Activated CD8-positive, alpha-beta T cell treated with anti-CD3 and anti-CD28 coated beads for 36 hours (primary cell): ENCODE results near the gene NKAIN2. TPM values are rescaled to one million over a fixed set of nuclear protein-coding genes. Genes with fewer than 3 reads are reported as not detected.

Experiments
- ATAC-seq: fragments of 200-7000 bp; cut with Tn5 transposase; one replicate; pipeline ENCODE4 v1.10.0; 2021; ENCODE audit warnings: mild to moderate bottlenecking, moderate library complexity
- CTCF ChIA-PET: fragments of 350-600 bp; sonication (Branson Sonifier 250); formaldehyde crosslinking; loops from one replicate; lab custom pipeline; 2021; ENCODE audit warnings: antibody characterized with exemption; lab: Charles Lee
- POLR2A ChIA-PET: fragments of 350-600 bp; sonication (Branson Sonifier 250); formaldehyde crosslinking; loops from one replicate; lab custom pipeline; 2021; ENCODE audit warnings: antibody characterized with exemption; lab: Charles Lee
- DNase-seq: peaks from one replicate; pipeline ENCODE4 v3.0.0-alpha.2; 2020
- H3K27ac Mint-ChIP-seq: one replicate; pipeline ENCODE4 v1.8.0; 2021; ENCODE audit warnings: mild to moderate bottlenecking, mixed read lengths
- H3K27me3 Mint-ChIP-seq: one replicate; pipeline ENCODE4 v1.8.0; 2021; ENCODE audit warnings: mixed read lengths
- H3K36me3 Mint-ChIP-seq: one replicate; pipeline ENCODE4 v1.8.0; 2021; ENCODE audit warnings: low read depth, mixed read lengths
- H3K4me1 Mint-ChIP-seq: one replicate; pipeline ENCODE4 v1.8.0; 2021; ENCODE audit warnings: low read depth, mixed read lengths
- H3K4me3 Mint-ChIP-seq: one replicate; pipeline ENCODE4 v1.8.0; 2021; ENCODE audit warnings: mild to moderate bottlenecking, moderate library complexity, mixed read lengths
- H3K9me3 Mint-ChIP-seq: one replicate; pipeline ENCODE4 v1.8.0; 2021; ENCODE audit warnings: mixed read lengths
- CTCF ChIP-seq: fragments of 200-600 bp; IDR thresholded peaks from one replicate; pipeline ENCODE4 v1.8.0; 2022; ENCODE audit warnings: antibody characterized with exemption, mild to moderate bottlenecking
- intact Hi-C: fragments of 100-400 bp; cut with micrococcal nuclease; formaldehyde crosslinking; loops from one replicate; pipeline ENCODE4 v1.10.0; 2022
- total RNA-seq, 2 experiments: library from RNA; stranded (reverse); gene quantifications; one replicate each; pipeline ENCODE4 v1.2.3, GENCODE V29; 2021

Gene NKAIN2
- total RNA-seq, 2 experiments from 2014 or later: not detected

- Mint-ChIP-seq H3K4me1 (no peaks in the 10 kb centered on the region), H3K36me3 (no peaks in the 10 kb centered on the region), H3K27ac (no peak overlapping the region), H3K9me3 (no peaks in the 10 kb centered on the region), H3K4me3 (no peak overlapping the region), H3K27me3 (no peaks in the 10 kb centered on the region)
- CTCF ChIA-PET: no interaction called here
- no peak for DNase-seq
- intact Hi-C loops: no loop called here
- no peak for ATAC-seq
- no peak for TF ChIP-seq CTCF
- POLR2A ChIA-PET: no interaction called here
These were observed 988.7 kb downstream of the NKAIN2 start for GRCh38 chr6:124792386-124792785.

- ATAC-seq (no peak), DNase-seq (no peak)
- no peak overlapping the region for H3K4me3 Mint-ChIP-seq
- ChIA-PET POLR2A (no interaction called here), CTCF (no interaction called here)
- TF ChIP-seq CTCF: no peak
- no peaks in the 10 kb centered on the region for H3K27me3 Mint-ChIP-seq
- intact Hi-C loops: no loop called here
- H3K36me3 Mint-ChIP-seq: no peaks in the 10 kb centered on the region
- H3K4me1 Mint-ChIP-seq: no peaks in the 10 kb centered on the region
- H3K9me3 Mint-ChIP-seq: no peaks in the 10 kb centered on the region
- no peak overlapping the region for H3K27ac Mint-ChIP-seq
These were observed 989.7 kb downstream of the NKAIN2 start for GRCh38 chr6:124793398-124793797.

- intact Hi-C loops: no loop called here
- no peak for ATAC-seq
- CTCF ChIA-PET: no interaction called here
These were observed 992.2 kb downstream of the NKAIN2 start for GRCh38 chr6:124795643-124796463.

GRCh38 chr6:124796464-124796970 is 992.9 kb downstream of the NKAIN2 start:
- intact Hi-C loops: no loop called here
- DNase-seq: no peak
- Mint-ChIP-seq H3K27ac (no peak overlapping the region), H3K27me3 (no peaks in the 10 kb centered on the region), H3K4me1 (no peaks in the 10 kb centered on the region), H3K4me3 (no peak overlapping the region), H3K36me3 (no peaks in the 10 kb centered on the region), H3K9me3 (no peaks in the 10 kb centered on the region)
- no peak for TF ChIP-seq CTCF
- ATAC-seq: no peak
- CTCF ChIA-PET: no interaction called here
- POLR2A ChIA-PET: no interaction called here

More at GRCh38 chr6:124795643-124796463, 992.2 kb downstream of the NKAIN2 start:
- Mint-ChIP-seq H3K4me1 (no peaks in the 10 kb centered on the region), H3K9me3 (no peaks in the 10 kb centered on the region), H3K27ac (no peak overlapping the region), H3K36me3 (no peaks in the 10 kb centered on the region), H3K4me3 (no peak overlapping the region), H3K27me3 (no peaks in the 10 kb centered on the region)
- POLR2A ChIA-PET: no interaction called here
- DNase-seq: no peak
- TF ChIP-seq CTCF: no peak

- Mint-ChIP-seq H3K27ac (no peak overlapping the region), H3K9me3 (no peaks in the 10 kb centered on the region), H3K36me3 (no peaks in the 10 kb centered on the region), H3K4me3 (no peak overlapping the region), H3K4me1 (no peaks in the 10 kb centered on the region), H3K27me3 (no peaks in the 10 kb centered on the region)
- no peak for ATAC-seq
- no peak for TF ChIP-seq CTCF
- CTCF ChIA-PET: no interaction called here
- intact Hi-C loops: no loop called here
- no peak for DNase-seq
- POLR2A ChIA-PET: no interaction called here
These were observed 993.6 kb downstream of the NKAIN2 start for GRCh38 chr6:124797224-124797623.
